Panc1 (cell line): ENCODE data around the gene PHACTR2. TPM values are rescaled to one million over a fixed set of nuclear protein-coding genes. Genes with fewer than 3 reads are reported as not detected.
"Not testable (repeated sequence)": the region's sequence is repeated elsewhere in the genome, so short reads cannot be mapped to it uniquely, and the experiment has no call there.

ENCODE experiments used
- ATAC-seq: fragments of 200-7000 bp; cut with Tn5 transposase; 2 replicates; pipeline ENCODE4 v1.9.1; 2020; ENCODE audit warnings: mild to moderate bottlenecking, moderate library complexity
- BruUV-seq: library from RNA; stranded (reverse); fragments of 400-500 nt; replicated peaks from 2 replicates; lab custom pipeline; 2021; lab: Mats Ljungman, UMichigan
- CTCF ChIA-PET: fragments of 300-600 bp; sonication (Branson Sonifier 250); formaldehyde crosslinking; loops from one replicate; lab custom pipeline; 2022; ENCODE audit warnings: antibody characterized with exemption; lab: Charles Lee
- POLR2A ChIA-PET: fragments of 300-600 bp; sonication (Branson Sonifier 250); formaldehyde crosslinking; loops from one replicate; lab custom pipeline; 2022; ENCODE audit warnings: antibody characterized with exemption; lab: Charles Lee
- DNase-seq: peaks from one replicate; pipeline ENCODE4 v3.0.0-alpha.2; 2010; ENCODE audit warnings: low read depth, low spot score
- H3K27ac ChIP-seq: 2 replicates; pipeline ENCODE4 v1.5.1; 2011; ENCODE audit warnings: mild to moderate bottlenecking, low read length, inconsistent platforms
- H3K27me3 ChIP-seq: fragments of 200-500 bp; sonication (Bioruptor generic); 2 replicates; pipeline ENCODE4 v1.6.0; 2014; ENCODE audit warnings: low read length, inconsistent platforms; ENCODE audit not compliant: control insufficient read depth, insufficient read depth
- H3K36me3 ChIP-seq: fragments of 200-500 bp; sonication (Bioruptor generic); 2 replicates; pipeline ENCODE4 v1.5.1; 2014; ENCODE audit warnings: inconsistent platforms, mild to moderate bottlenecking, low read length, moderate library complexity; ENCODE audit not compliant: control insufficient read depth, insufficient read depth
- H3K4me1 ChIP-seq: 2 replicates; pipeline ENCODE4 v1.5.1; 2011; ENCODE audit warnings: inconsistent platforms, mild to moderate bottlenecking, low read length, moderate library complexity; ENCODE audit not compliant: control insufficient read depth, insufficient read depth
- H3K4me3 ChIP-seq, 2 experiments: 2 replicates each; pipeline ENCODE4 v1.5.1; 2011 to 2012; ENCODE audit warnings: low read depth in 2 of 2, low read length in 2 of 2, mild to moderate bottlenecking in 2 of 2, inconsistent platforms in 1 of 2, moderate library complexity in 1 of 2
- H3K9me3 ChIP-seq: fragments of 200-500 bp; sonication (Bioruptor generic); 2 replicates; pipeline ENCODE4 v1.5.1; 2014; ENCODE audit warnings: low read depth, mild to moderate bottlenecking, inconsistent platforms, low read length, moderate library complexity; ENCODE audit not compliant: control insufficient read depth, insufficient read depth
- CTCF ChIP-seq: fragments of 450-650 bp; IDR thresholded peaks from 2 replicates; pipeline ENCODE4 v1.5.1; 2017; ENCODE audit warnings: mild to moderate bottlenecking
- POLR2AphosphoS5 ChIP-seq: IDR thresholded peaks from 2 replicates; pipeline ENCODE4 v1.6.1; 2012; ENCODE audit warnings: mild to moderate bottlenecking, low read depth, low read length, moderate library complexity
- REST ChIP-seq, 2 experiments: IDR thresholded peaks; 2 replicates each; pipeline ENCODE4 v1.6.1; 2011 to 2012; ENCODE audit warnings: low read depth in 2 of 2, control low read depth in 1 of 2, low read length in 1 of 2, mild to moderate bottlenecking in 1 of 2, moderate library complexity in 1 of 2; ENCODE audit not compliant: insufficient read depth in 1 of 2
- SIN3A ChIP-seq: IDR thresholded peaks from 2 replicates; pipeline ENCODE4 v1.6.1; 2012; ENCODE audit warnings: low read depth, mild to moderate bottlenecking, low read length, moderate library complexity, borderline replicate concordance; ENCODE audit not compliant: insufficient read depth
- TCF7L2 ChIP-seq: IDR thresholded peaks from 2 replicates; pipeline ENCODE4 v1.6.1; 2011; ENCODE audit warnings: mild to moderate bottlenecking, low read depth, low read length, inconsistent platforms
- in situ Hi-C: cut with HindIII; loops from 2 replicates; pipeline ENCODE4 v1.10.0; 2016; ENCODE audit warnings: low sequenced_read_pairs, low pct_unique_long_range_greater_than_20kb
- intact Hi-C: fragments of 100-400 bp; cut with micrococcal nuclease; formaldehyde crosslinking; loops from one replicate; pipeline ENCODE4 v1.10.0; 2022; ENCODE audit not compliant: unreplicated experiment
- total RNA-seq: library from RNA; stranded (reverse); gene quantifications from one replicate; pipeline ENCODE4 v1.2.1, GENCODE V29; 2021; ENCODE audit not compliant: unreplicated experiment

The PHACTR2 gene
- total RNA-seq, 1 experiment from 2014 or later, result 59.9 TPM

- ATAC-seq (no peak), DNase-seq (no peak)
- CTCF ChIA-PET, result no interaction called here
- intact Hi-C loops (no loop called here), in situ Hi-C loops (no loop called here)
- Histone ChIP-seq H3K36me3 (peaks cover 2% of the 10 kb centered on the region; the same call in 1 of the 2 replicates), H3K27ac (no peak overlapping the region), H3K27me3 (no peaks in the 10 kb centered on the region), H3K4me3 (no peak overlapping the region), H3K4me1 (no peaks in the 10 kb centered on the region), H3K9me3 (no peaks in the 10 kb centered on the region)
- TF ChIP-seq REST (IDR thresholded peaks at IDR 0.05; ENCODE audit: insufficient read depth in 1 of 2, low read depth in 2 of 2, low read length in 1 of 2) (no peak), SIN3A (no peak), POLR2AphosphoS5 (no peak), CTCF (no peak), TCF7L2 (no peak)
- no TSS peak for BruUV-seq
- POLR2A ChIA-PET, result no interaction called here
Measured at GRCh38 chr6:143783077-143783476, 105.3 kb downstream of the PHACTR2 start.

GRCh38 chr6:143784316-143784715 is 106.6 kb downstream of the PHACTR2 start:
- in situ Hi-C loops (no loop called here), intact Hi-C loops (no loop called here)
- ATAC-seq (no peak), DNase-seq (no peak)
- peaks cover 2% of the 10 kb centered on the region; the same call in 1 of the 2 replicates for H3K36me3 ChIP-seq
- no peaks in the 10 kb centered on the region for H3K27me3 ChIP-seq
- POLR2A ChIA-PET, result no interaction called here
- no peaks in the 10 kb centered on the region for H3K4me1 ChIP-seq
- CTCF ChIA-PET, result no interaction called here
- no peaks in the 10 kb centered on the region for H3K9me3 ChIP-seq
- no peak for TF ChIP-seq TCF7L2
- no peak overlapping the region for H3K4me3 ChIP-seq
- no peak overlapping the region for H3K27ac ChIP-seq
- no TSS peak for BruUV-seq

GRCh38 chr6:143786371-143786770 is 108.6 kb downstream of the PHACTR2 start:
- H3K36me3 ChIP-seq, H3K4me1 ChIP-seq, H3K27ac ChIP-seq, CTCF ChIA-PET, H3K4me3 ChIP-seq, BruUV-seq, intact Hi-C loops, POLR2A ChIA-PET, H3K9me3 ChIP-seq, H3K27me3 ChIP-seq, in situ Hi-C loops, ATAC-seq, DNase-seq: not testable (repeated sequence)
